Left ventricle myocardium inferior (tissue), 1 donor: Measurements from ENCODE around the gene LAT. TPM values are rescaled to one million over a fixed set of nuclear protein-coding genes. Genes with fewer than 3 reads are reported as not detected.

ENCODE experiments used
- DNase-seq: peaks from one replicate; pipeline ENCODE4 v3.0.0-alpha.2; 2020
- H3K27ac ChIP-seq: fragments of 200-600 bp; replicated peaks from 2 replicates; pipeline ENCODE4 v1.8.0; 2021
- H3K27me3 ChIP-seq: fragments of 200-600 bp; 2 replicates; pipeline ENCODE4 v1.8.0; 2021; ENCODE audit warnings: low read depth
- H3K36me3 ChIP-seq: fragments of 200-600 bp; 2 replicates; pipeline ENCODE4 v1.8.0; 2021
- H3K4me1 ChIP-seq: fragments of 200-600 bp; 2 replicates; pipeline ENCODE4 v1.8.0; 2021
- H3K4me3 ChIP-seq: fragments of 200-600 bp; 2 replicates; pipeline ENCODE4 v1.8.0; 2021; ENCODE audit warnings: mild to moderate bottlenecking, moderate library complexity
- H3K9me3 ChIP-seq: fragments of 200-600 bp; replicated peaks from 2 replicates; pipeline ENCODE4 v1.8.0; 2021
- intact Hi-C: fragments of 100-400 bp; cut with micrococcal nuclease; formaldehyde crosslinking; loops from one replicate; pipeline ENCODE4 v1.11.0; 2022
- total RNA-seq: library from RNA; stranded (reverse); fragmentation: NEBNext Ultra II Directional; extraction: Animal tissue kit (Norgen Biotek cat#: 25700); gene quantifications from one replicate; pipeline ENCODE4 v1.2.1, GENCODE V29; 2021
- TF ChIP-seq, protein P1 (sequence below): fragments of 200-600 bp; IDR thresholded peaks from 2 replicates; pipeline ENCODE4 v1.8.0; 2021; ENCODE audit warnings: antibody characterized with exemption, mild to moderate bottlenecking, borderline replicate concordance
- donor health status: DM: no; HTN: yes; CAD: no; lungs with severe emphysema.

LAT gene
- total RNA-seq, 1 donor from 2014 or later = 0.93 TPM

DNA sequence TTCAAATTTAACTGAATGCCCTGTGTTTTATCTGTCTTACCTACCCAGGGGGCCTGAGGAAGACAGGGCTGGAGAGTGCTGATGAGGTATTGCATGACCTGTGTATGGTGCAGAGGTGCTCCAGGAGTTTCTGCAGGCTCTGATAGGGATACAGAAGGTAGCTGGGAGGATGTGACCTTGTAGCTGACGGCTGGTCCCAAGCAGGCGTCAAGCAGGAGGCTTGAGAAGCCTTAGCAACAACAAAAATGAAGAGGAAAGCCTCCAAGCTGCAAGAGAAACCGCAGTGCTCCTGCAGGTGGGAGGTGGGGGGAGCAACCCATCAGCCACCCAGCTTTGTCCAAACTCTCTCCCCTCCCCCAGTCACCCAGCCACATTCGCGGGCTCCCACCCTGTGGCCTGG is 40.4 kb downstream of the LAT start:
- no peak for DNase-seq
- Histone ChIP-seq H3K36me3 (no peaks in the 10 kb centered on the region), H3K4me1 (no peaks in the 10 kb centered on the region), H3K4me3 (no peak overlapping the region), H3K9me3 (no peaks in the 10 kb centered on the region), H3K27me3 (peaks cover 81% of the 10 kb centered on the region), H3K27ac (no peak overlapping the region)
- TF ChIP-seq, protein P1, sequence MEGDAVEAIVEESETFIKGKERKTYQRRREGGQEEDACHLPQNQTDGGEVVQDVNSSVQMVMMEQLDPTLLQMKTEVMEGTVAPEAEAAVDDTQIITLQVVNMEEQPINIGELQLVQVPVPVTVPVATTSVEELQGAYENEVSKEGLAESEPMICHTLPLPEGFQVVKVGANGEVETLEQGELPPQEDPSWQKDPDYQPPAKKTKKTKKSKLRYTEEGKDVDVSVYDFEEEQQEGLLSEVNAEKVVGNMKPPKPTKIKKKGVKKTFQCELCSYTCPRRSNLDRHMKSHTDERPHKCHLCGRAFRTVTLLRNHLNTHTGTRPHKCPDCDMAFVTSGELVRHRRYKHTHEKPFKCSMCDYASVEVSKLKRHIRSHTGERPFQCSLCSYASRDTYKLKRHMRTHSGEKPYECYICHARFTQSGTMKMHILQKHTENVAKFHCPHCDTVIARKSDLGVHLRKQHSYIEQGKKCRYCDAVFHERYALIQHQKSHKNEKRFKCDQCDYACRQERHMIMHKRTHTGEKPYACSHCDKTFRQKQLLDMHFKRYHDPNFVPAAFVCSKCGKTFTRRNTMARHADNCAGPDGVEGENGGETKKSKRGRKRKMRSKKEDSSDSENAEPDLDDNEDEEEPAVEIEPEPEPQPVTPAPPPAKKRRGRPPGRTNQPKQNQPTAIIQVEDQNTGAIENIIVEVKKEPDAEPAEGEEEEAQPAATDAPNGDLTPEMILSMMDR = no peak
- intact Hi-C loops = no loop called here

- H3K36me3 ChIP-seq = no peaks in the 10 kb centered on the region
- H3K27ac ChIP-seq = no peak overlapping the region
- no peak for DNase-seq
- H3K27me3 ChIP-seq = peaks cover 77% of the 10 kb centered on the region
- TF ChIP-seq, protein P1 = no peak
- no peak overlapping the region for H3K4me3 ChIP-seq
- intact Hi-C loops = no loop called here
- H3K9me3 ChIP-seq = no peaks in the 10 kb centered on the region
- H3K4me1 ChIP-seq = no peaks in the 10 kb centered on the region
Observed at GRCh38 chr16:29025735-29026134, 40.9 kb downstream of the LAT start.

DNA sequence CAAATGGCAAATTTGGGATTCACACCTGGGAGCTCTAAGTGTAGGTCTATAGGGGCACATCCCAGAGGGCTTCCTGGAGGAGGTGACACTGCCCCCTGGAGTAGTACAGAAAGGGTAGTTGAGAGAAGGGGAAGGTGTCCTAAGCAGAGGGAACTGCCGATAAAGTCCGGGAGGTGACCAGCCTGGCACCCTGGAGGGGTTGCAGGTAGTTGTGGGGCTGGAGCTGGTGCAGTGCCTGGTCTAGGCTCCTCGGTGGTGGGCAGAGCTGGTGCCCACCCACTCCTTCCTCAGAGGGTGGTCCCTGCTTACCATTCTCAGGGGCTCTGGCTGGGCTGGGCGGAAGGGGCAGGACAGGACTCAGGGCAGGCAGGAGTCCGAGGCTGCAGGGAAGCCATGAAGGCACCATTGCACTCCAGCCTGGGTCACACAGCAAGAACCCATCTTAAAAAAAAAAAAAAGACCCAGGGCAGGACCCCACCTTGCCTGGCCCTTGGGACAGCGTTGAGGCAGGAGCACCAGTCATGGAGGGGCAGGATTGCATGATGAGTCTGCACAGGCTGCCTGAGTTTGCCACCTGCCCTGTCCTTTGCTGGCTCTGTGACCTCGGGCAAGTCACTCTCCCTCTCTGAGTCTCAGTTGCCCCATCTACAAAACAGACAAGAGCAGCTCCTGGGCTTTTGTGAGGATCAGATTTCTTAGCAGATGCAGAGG is 43.8 kb downstream of the LAT start:
- DNase-seq = no peak
- intact Hi-C loops = no loop called here
- Histone ChIP-seq H3K27ac (no peak overlapping the region), H3K27me3 (peaks cover 63% of the 10 kb centered on the region), H3K4me1 (no peaks in the 10 kb centered on the region), H3K4me3 (no peak overlapping the region), H3K36me3 (no peaks in the 10 kb centered on the region), H3K9me3 (no peaks in the 10 kb centered on the region)
- TF ChIP-seq, protein P1 = no peak

- no peaks in the 10 kb centered on the region for H3K4me1 ChIP-seq
- TF ChIP-seq, protein P1 = no peak
- intact Hi-C loops = no loop called here
- no peak overlapping the region for H3K27ac ChIP-seq
- H3K27me3 ChIP-seq = peaks cover 55% of the 10 kb centered on the region
- no peaks in the 10 kb centered on the region for H3K9me3 ChIP-seq
- no peak for DNase-seq
- no peaks in the 10 kb centered on the region for H3K36me3 ChIP-seq
- no peak overlapping the region for H3K4me3 ChIP-seq
Observed at GRCh38 chr16:29029168-29029994, 44.5 kb downstream of the LAT start.

DNA sequence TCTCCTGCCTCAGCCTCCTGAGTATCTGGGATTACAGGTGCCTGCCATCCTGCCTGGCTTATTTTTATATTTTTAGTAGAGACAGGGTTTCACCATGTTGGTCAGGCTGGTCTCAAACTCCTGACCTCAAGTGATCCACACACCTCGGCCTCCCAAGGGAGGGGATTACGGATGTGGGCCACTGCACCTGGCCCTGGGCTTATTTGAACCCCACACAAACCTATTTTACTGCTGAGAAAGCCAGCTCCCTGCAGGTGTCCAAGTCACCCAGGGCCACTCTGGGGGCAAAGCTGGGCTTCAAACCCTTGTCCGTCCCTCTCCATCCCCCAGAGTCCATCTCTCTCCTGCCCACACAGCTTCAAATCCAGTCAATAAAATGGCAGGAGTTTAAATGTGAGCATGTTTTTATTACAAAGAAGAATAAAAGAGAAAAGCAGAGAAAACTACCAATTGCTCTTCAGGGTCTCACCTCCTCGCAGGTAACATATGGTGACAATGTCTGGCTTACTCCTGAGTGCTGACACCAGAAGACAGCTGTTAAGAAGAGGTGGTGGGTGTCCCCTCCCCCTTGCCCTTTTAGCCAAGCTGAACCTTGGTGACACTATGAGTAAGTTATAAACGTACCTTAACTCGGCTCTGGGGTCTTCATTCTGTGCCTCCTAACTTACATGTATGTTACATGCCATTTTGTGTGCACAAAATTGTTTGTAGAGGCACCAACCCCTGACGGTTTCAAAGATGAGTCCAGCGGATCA is 45.4 kb downstream of the LAT start:
- Histone ChIP-seq H3K9me3 (no peaks in the 10 kb centered on the region), H3K4me3 (no peak overlapping the region), H3K27me3 (peaks cover 48% of the 10 kb centered on the region), H3K27ac (no peak overlapping the region), H3K4me1 (no peaks in the 10 kb centered on the region), H3K36me3 (no peaks in the 10 kb centered on the region)
- TF ChIP-seq, protein P1 = no peak
- intact Hi-C loops = no loop called here
- no peak for DNase-seq
